Erythroblast (primary cell): Measurements from ENCODE around the gene MACROD2.

ENCODE experiments used
- GATA1 ChIP-seq: IDR thresholded peaks from 2 replicates; pipeline ENCODE4 v1.6.1; 2011; ENCODE audit warnings: low read depth, mild to moderate bottlenecking, control low read depth, low read length, moderate library complexity
- POLR2A ChIP-seq: IDR thresholded peaks from 2 replicates; pipeline ENCODE4 v1.6.1; 2011; ENCODE audit warnings: mild to moderate bottlenecking, low read length

DNA sequence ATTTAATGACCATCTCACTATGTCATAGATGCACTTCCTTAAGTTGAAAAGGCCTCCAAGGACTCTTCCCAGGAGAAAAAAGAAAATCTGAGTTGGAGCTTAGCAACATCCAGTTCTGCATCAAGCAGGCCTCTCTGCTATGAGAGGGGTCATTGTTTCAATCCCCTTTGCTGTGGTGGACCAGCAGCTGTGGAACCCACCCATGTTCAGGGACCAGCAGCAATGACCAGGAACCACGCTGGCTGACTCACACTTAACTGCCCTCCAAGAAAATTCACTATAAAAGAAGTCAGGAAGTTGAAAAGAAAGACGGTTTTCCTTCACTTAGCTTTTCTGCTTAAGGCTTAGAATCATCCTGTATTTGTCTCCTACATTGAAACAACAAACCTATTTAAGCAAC is 1404.5 kb downstream of the MACROD2 start:
- TF ChIP-seq POLR2A (no peak), GATA1 (no peak)
